ENCODE results near the gene BTBD9. TPM values are rescaled to one million over a fixed set of nuclear protein-coding genes. Genes with fewer than 3 reads are reported as not detected.

BTBD9 gene
- polyA plus RNA-seq, 1 experiment = 5.4 TPM

DNA sequence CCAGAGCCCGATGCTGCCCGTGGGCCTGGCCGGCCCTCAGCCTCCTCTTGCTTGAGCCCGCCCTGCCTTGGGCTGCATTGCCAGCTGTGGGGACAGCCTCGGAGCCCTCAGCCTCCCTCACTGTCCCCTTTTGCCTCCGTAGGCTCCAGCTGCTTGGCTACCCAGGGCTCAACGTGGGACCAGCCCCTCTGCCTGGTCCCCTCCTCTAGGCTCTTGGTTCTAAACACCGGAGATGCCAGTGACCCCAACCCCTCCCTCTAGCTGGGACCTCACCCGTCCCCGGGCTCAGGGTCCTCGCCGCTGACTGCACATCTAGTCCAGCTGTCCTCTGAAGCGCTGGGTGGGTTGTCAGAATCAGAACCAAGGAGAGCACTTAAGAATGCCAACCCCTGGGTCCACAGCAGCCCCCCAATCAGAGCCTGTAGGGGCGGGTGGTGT, 475.0 kb downstream of the BTBD9 start:
- DNase-seq (ENCODE audit: low read depth) = no peak
- H3K4me3 ChIP-seq (ENCODE audit: low read depth, low read length) = no peak overlapping the region
- POLR2A ChIA-PET = no interaction called here
- no peaks in the 10 kb centered on the region for H3K27me3 ChIP-seq (ENCODE audit: control insufficient read depth, insufficient read depth, low read length)
- CTCF ChIA-PET = interaction anchor here (1.7 kb wide), 1 partner anchor 12 kb away, joined by 5 read pairs; no protein-coding TSS in a partner anchor
- H3K36me3 ChIP-seq (ENCODE audit: control insufficient read depth, insufficient read depth, low read length) = no peaks in the 10 kb centered on the region
- TF ChIP-seq, protein P1, sequence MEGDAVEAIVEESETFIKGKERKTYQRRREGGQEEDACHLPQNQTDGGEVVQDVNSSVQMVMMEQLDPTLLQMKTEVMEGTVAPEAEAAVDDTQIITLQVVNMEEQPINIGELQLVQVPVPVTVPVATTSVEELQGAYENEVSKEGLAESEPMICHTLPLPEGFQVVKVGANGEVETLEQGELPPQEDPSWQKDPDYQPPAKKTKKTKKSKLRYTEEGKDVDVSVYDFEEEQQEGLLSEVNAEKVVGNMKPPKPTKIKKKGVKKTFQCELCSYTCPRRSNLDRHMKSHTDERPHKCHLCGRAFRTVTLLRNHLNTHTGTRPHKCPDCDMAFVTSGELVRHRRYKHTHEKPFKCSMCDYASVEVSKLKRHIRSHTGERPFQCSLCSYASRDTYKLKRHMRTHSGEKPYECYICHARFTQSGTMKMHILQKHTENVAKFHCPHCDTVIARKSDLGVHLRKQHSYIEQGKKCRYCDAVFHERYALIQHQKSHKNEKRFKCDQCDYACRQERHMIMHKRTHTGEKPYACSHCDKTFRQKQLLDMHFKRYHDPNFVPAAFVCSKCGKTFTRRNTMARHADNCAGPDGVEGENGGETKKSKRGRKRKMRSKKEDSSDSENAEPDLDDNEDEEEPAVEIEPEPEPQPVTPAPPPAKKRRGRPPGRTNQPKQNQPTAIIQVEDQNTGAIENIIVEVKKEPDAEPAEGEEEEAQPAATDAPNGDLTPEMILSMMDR (IDR thresholded peaks at IDR 0.05; ENCODE audit: insufficient read depth, low read depth, low read length) = no peak

DNA sequence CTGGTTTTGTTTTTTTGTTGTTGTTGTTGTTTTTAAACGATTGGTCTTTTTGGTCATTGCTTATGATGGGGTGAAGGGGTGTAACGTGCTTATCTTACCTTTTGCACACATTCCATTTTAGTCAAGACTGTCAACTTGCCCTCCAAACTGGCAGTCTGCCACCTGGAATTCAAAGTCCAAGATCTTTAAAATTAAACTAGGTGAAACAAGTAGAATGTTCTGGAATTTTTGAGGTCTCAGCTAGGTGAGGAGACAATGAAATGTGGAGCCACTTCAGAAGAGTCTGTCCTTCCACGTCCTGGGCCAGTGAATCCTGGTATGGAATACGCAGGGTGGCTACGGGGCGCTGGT, 475.6 kb downstream of the BTBD9 start:
- Histone ChIP-seq H3K36me3 (ENCODE audit: control insufficient read depth, insufficient read depth, low read length) (no peaks in the 10 kb centered on the region), H3K27me3 (ENCODE audit: control insufficient read depth, insufficient read depth, low read length) (no peaks in the 10 kb centered on the region), H3K4me3 (ENCODE audit: low read depth, low read length) (no peak overlapping the region)
- ChIA-PET CTCF (interaction anchor here (1.7 kb wide), 1 partner anchor 12 kb away, joined by 5 read pairs; no protein-coding TSS in a partner anchor), POLR2A (no interaction called here)
- TF ChIP-seq, protein P1 (IDR thresholded peaks at IDR 0.05; ENCODE audit: insufficient read depth, low read depth, low read length) = no peak
- no peak for DNase-seq (ENCODE audit: low read depth)

DNA sequence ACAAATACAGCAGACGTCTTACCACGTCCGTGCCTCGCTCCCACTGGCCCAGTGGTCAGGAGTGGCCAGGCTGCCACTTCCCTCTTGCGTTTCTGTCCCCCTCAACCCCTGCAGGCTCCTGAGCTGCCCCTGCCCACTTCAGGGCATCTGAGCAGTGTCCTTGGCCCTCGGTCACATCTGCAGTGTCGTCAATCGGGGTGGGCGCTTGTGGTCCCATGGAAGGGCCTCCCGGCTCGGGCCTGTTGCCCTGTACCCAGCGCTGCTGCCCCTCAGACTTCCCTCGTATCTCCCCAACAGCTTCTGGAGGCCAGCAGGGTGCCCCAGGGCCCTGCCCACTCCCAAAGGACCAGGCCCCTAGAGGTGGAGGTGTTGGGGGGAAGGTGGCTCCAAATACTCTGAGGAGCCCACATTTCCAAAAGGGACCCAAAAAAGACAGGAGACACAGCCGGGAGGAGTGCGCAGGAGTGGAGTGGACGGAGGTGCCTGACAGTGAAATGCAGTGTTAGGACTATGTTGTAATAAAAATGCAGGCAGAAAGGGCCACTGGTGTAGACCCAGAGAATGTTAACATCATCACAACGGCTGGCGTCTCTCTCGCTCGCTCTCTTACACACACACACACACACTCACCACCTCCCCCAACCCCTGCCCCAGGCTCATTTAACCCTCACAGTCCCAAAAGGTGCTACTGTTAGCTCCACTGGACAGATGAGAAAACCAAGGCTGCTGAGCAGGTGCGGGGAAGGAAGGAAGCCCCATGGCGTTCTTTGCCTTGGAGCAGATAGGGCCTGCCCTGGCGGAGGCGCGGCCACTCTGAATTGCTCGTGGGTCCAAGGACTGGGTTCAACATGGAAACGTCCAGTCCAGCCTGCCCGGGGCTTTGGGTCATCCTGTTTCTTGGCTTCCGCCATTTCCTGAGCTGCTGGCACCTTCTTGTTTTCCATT, 476.3 kb downstream of the BTBD9 start:
- Histone ChIP-seq H3K36me3 (ENCODE audit: control insufficient read depth, insufficient read depth, low read length) (no peaks in the 10 kb centered on the region), H3K4me3 (ENCODE audit: low read depth, low read length) (no peak overlapping the region), H3K27me3 (ENCODE audit: control insufficient read depth, insufficient read depth, low read length) (no peaks in the 10 kb centered on the region)
- no peak for DNase-seq (ENCODE audit: low read depth)
- POLR2A ChIA-PET = no interaction called here
- TF ChIP-seq, protein P1 (IDR thresholded peaks at IDR 0.05; ENCODE audit: insufficient read depth, low read depth, low read length) = no peak
- CTCF ChIA-PET = interaction anchor here (1.7 kb wide), 1 partner anchor 13 kb away, joined by 5 read pairs; no protein-coding TSS in a partner anchor

DNA sequence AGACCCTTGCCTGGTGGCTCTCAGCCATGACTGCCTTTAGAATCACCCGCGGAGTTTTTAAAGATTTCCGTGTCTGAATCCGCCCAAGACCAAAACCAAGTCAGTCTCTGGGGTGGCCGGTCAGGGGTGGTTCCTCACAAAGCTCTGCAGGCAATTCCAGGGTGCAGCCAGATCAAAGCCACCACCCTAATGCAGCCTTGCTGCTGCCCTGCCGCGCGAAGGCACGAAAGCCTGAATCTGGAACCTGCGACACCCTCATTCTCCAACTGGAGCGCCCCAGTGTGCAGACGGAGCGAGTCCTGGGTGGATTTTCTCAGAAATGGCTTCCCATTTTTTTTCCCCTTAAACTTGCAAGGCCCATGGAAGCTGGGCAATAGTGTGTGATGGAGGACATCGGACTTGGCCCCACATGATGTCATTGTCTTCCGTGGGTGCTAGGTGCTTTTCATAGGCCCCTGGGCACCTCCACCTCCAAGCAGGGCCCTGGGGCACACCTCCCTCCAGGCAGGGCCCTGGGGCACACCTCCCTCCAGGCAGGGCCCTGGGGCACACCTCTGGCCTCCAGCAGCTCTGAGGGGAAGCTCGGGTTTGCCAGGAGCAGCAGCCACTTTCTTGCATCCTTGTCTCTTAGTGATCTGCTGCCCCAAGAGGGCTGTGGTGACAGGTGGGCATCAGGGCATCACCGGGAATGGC, 477.1 kb downstream of the BTBD9 start:
- no peaks in the 10 kb centered on the region for H3K27me3 ChIP-seq (ENCODE audit: control insufficient read depth, insufficient read depth, low read length)
- no peaks in the 10 kb centered on the region for H3K36me3 ChIP-seq (ENCODE audit: control insufficient read depth, insufficient read depth, low read length)
- DNase-seq (ENCODE audit: low read depth) = no peak
- POLR2A ChIA-PET = no interaction called here
- TF ChIP-seq, protein P1 (IDR thresholded peaks at IDR 0.05; ENCODE audit: insufficient read depth, low read depth, low read length) = no peak
- no peak overlapping the region for H3K4me3 ChIP-seq (ENCODE audit: low read depth, low read length)
- CTCF ChIA-PET = no interaction called here

All from BJ (cell line).